Endothelial cell (in vitro differentiated cells): ENCODE results near the gene NEGR1. TPM values are rescaled to one million over a fixed set of nuclear protein-coding genes. Genes with fewer than 3 reads are reported as not detected.

Experiments used
- DNase-seq: peaks from one replicate; pipeline ENCODE4 v3.0.0; 2021; ENCODE audit warnings: low spot score
- H3K27ac Mint-ChIP-seq: one replicate; pipeline ENCODE4 v1.8.0; 2021; ENCODE audit warnings: mixed read lengths, inconsistent platforms; ENCODE audit not compliant: unreplicated experiment
- H3K27me3 Mint-ChIP-seq: one replicate; pipeline ENCODE4 v1.8.0; 2021; ENCODE audit warnings: mild to moderate bottlenecking, moderate library complexity, mixed read lengths, inconsistent platforms; ENCODE audit not compliant: unreplicated experiment
- H3K36me3 Mint-ChIP-seq: one replicate; pipeline ENCODE4 v1.8.0; 2021; ENCODE audit warnings: mild to moderate bottlenecking, low read depth, mixed read lengths, inconsistent platforms; ENCODE audit not compliant: unreplicated experiment
- H3K4me1 Mint-ChIP-seq: one replicate; pipeline ENCODE4 v1.8.0; 2021; ENCODE audit warnings: mild to moderate bottlenecking, mixed read lengths, inconsistent platforms; ENCODE audit not compliant: unreplicated experiment
- H3K4me3 Mint-ChIP-seq: one replicate; pipeline ENCODE4 v1.8.0; 2021; ENCODE audit warnings: mild to moderate bottlenecking, mixed read lengths, inconsistent platforms; ENCODE audit not compliant: unreplicated experiment
- H3K9me3 Mint-ChIP-seq: one replicate; pipeline ENCODE4 v1.8.0; 2021; ENCODE audit warnings: mixed read lengths, inconsistent platforms; ENCODE audit not compliant: unreplicated experiment
- total RNA-seq: library from RNA; stranded (reverse); fragmentation: NEBNext Ultra II Directional; extraction: Animal tissue kit (Norgen Biotek cat#: 25700); gene quantifications from one replicate; pipeline ENCODE4 v1.2.1, GENCODE V29; 2021; ENCODE audit not compliant: unreplicated experiment
- TF ChIP-seq, protein P1 (sequence below): fragments of 200-600 bp; sonication (generic); IDR thresholded peaks from one replicate; pipeline ENCODE4 v1.5.0; 2021; ENCODE audit warnings: antibody characterized with exemption; ENCODE audit not compliant: unreplicated experiment

The NEGR1 gene
- total RNA-seq, 1 donor from 2014 or later, result 2.9 TPM

DNA sequence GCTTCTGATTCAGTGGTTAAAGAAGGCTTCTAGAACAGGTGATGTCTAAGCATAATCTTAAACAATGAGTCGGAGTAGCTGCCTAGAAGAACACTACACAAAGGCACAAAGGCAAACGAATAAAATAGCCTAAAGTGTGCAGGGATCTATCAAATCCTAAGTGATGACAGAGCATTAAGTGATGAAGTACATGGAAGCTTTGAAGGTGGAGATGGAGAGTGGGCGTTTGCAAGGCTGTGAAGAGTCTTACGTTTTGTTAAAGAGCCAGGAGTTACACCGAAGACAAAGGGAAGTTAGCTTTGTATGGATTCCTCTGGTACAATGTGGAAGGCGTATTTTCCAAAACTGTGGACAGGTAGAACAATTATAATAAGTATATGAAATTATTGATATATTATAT lies 270.6 kb downstream of the NEGR1 start:
- H3K4me3 Mint-ChIP-seq, result no peak overlapping the region
- TF ChIP-seq, protein P1, sequence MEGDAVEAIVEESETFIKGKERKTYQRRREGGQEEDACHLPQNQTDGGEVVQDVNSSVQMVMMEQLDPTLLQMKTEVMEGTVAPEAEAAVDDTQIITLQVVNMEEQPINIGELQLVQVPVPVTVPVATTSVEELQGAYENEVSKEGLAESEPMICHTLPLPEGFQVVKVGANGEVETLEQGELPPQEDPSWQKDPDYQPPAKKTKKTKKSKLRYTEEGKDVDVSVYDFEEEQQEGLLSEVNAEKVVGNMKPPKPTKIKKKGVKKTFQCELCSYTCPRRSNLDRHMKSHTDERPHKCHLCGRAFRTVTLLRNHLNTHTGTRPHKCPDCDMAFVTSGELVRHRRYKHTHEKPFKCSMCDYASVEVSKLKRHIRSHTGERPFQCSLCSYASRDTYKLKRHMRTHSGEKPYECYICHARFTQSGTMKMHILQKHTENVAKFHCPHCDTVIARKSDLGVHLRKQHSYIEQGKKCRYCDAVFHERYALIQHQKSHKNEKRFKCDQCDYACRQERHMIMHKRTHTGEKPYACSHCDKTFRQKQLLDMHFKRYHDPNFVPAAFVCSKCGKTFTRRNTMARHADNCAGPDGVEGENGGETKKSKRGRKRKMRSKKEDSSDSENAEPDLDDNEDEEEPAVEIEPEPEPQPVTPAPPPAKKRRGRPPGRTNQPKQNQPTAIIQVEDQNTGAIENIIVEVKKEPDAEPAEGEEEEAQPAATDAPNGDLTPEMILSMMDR, result no peak
- H3K36me3 Mint-ChIP-seq, result no peaks in the 10 kb centered on the region
- DNase-seq, result no peak
- H3K9me3 Mint-ChIP-seq, result no peaks in the 10 kb centered on the region
- H3K27ac Mint-ChIP-seq, result no peak overlapping the region
- H3K4me1 Mint-ChIP-seq, result peaks cover 12% of the 10 kb centered on the region
- no peaks in the 10 kb centered on the region for H3K27me3 Mint-ChIP-seq

DNA sequence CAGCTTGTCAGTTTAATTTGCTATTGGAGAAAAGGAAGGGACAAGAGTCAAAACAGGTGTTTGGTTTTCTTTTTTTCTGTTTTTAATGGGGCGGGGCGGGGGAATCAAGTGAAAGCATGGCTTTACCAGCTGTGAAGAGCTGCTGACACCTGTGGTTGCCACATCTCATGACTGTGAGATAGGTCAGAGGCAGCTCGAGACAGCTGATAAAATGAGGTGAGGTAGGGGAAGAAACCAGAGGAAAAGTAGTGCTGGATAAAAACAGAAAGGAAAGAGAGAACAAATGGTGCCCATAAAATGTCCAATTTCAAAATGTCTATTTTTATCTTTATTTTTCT lies 272.3 kb downstream of the NEGR1 start:
- Mint-ChIP-seq H3K4me1 (peaks cover 15% of the 10 kb centered on the region), H3K27me3 (no peaks in the 10 kb centered on the region)

DNA sequence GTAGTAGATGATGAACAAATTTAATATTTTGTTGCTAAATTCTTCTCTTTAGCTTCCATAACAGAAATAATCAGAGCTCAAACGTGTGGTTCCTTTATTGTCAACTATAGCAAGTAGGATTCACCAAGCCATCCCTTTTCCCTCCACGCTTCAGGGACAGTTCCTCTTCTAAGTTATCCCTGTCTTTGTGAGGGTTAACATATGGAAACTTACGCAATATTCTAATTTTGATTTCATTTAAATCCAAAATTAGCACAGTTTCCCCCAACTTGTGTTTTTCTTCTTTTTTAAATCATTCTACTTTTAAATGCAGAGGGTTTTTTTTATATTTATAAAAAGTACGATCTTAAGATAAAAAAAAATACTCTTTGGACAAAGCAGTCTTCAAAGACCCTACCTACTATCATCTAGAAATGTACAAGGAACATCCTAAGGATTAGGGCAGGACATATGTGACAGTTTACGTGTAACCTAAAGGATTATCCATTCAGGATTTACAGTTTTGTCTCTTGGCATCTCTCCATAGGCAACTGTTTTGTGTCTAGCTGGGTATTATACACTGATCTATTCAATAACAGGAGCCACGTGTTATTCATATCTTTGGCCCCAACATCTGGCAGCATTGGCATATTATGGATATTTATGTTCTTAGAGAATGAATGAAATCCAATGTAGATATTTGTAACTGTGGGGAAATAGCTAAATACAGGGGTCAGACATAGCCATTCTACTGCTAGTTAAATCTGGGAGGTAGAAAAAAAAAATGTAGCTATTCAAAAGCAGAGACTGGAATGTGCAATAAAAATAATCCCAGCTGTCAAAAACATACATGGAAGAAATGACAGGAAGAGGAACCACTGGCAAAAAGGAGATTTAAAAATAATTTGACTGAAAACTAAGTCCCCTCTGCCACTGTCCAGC lies 272.9 kb downstream of the NEGR1 start:
- Mint-ChIP-seq H3K9me3 (no peaks in the 10 kb centered on the region), H3K27me3 (no peaks in the 10 kb centered on the region), H3K4me1 (peaks cover 15% of the 10 kb centered on the region), H3K36me3 (no peaks in the 10 kb centered on the region), H3K4me3 (no peak overlapping the region), H3K27ac (no peak overlapping the region)
- TF ChIP-seq, protein P1, result no peak
- no peak for DNase-seq

More for the DNA sequence above, 272.3 kb downstream of the NEGR1 start:
- no peak overlapping the region for H3K4me3 Mint-ChIP-seq
- no peaks in the 10 kb centered on the region for H3K36me3 Mint-ChIP-seq
- no peaks in the 10 kb centered on the region for H3K9me3 Mint-ChIP-seq
- TF ChIP-seq, protein P1, result no peak
- no peak overlapping the region for H3K27ac Mint-ChIP-seq
- no peak for DNase-seq

DNA sequence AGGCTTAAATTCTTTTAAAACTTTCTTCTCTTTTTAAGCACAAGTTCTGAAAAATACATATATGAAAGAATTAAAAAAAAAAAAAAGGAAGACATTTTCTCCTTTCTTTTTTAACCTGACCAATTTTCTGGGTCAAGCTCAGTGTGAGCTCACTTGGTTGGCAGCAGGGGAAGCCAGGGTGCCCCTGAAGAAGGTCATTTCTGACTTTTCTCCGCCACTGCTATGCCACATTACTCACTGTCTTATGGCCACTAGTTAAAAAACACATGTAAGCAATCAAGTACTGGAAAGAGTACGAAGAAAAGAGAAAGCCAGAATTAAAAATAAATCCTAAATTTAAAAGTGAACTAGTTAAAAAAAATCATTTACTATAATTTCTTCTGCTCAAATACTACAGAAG lies 275.0 kb downstream of the NEGR1 start:
- Mint-ChIP-seq H3K27ac (no peak overlapping the region), H3K4me1 (peaks cover 12% of the 10 kb centered on the region), H3K4me3 (no peak overlapping the region), H3K36me3 (no peaks in the 10 kb centered on the region), H3K27me3 (no peaks in the 10 kb centered on the region), H3K9me3 (no peaks in the 10 kb centered on the region)
- TF ChIP-seq, protein P1, result no peak
- no peak for DNase-seq

DNA sequence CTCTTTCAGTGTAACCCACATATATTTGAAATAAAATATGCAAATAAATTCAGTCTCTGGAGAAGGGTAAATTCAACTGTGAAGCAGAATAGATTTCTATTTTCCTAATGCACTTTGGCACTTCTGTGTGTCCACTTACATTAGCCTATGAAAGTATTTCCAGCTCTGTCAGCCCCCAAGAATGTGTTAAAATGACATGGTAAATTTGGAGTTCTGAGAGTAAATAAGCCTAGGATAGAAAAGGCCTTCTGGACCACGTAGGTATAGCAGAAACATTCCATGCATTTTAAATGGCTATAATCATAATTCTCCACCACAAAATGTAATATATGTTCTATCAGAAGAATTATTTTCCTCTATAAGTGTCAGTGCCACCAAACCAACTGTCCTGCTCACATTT lies 276.2 kb downstream of the NEGR1 start:
- Mint-ChIP-seq H3K27ac (no peak overlapping the region), H3K27me3 (no peaks in the 10 kb centered on the region), H3K4me1 (peaks cover 13% of the 10 kb centered on the region), H3K4me3 (no peak overlapping the region), H3K9me3 (no peaks in the 10 kb centered on the region), H3K36me3 (no peaks in the 10 kb centered on the region)
- DNase-seq, result no peak
- TF ChIP-seq, protein P1, result no peak
